ENCODE data around the gene SYNJ2.

The SYNJ2 gene

DNA sequence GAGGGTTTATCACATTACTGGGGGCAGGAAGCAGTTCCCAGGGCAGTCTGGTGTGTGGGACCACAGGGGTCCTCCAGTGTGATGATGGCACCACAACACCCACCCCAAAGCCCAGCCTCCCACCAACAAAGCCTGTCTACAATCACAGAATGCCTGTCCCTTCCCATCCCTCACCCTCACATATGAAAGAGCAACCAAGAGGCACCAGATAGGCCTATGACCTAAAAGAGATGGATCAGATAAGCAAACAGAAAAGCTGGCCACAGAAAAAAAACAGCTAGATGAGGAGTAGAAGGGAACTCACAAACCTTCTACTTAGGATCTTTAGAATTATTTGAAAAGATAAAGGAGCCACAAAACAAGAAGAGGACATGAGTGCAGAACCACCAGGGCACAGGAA, 132.1 kb downstream of the SYNJ2 start:
- no peak overlapping the region for H3K4me3 ChIP-seq (ENCODE audit: low read length)
- no peak overlapping the region for H3K27ac ChIP-seq (ENCODE audit: low read length)
- no peak for DNase-seq (ENCODE audit: low read depth, low spot score)
- no peaks in the 10 kb centered on the region for H3K9me3 ChIP-seq (ENCODE audit: control insufficient read depth, insufficient read depth, low read length)
- H3K27me3 ChIP-seq (ENCODE audit: control insufficient read depth, insufficient read depth, low read length), result no peaks in the 10 kb centered on the region
- H3K4me1 ChIP-seq (ENCODE audit: control insufficient read depth, insufficient read depth, low read length), result no peaks in the 10 kb centered on the region
- H3K36me3 ChIP-seq (ENCODE audit: control insufficient read depth, insufficient read depth, low read length), result no peaks in the 10 kb centered on the region

DNA sequence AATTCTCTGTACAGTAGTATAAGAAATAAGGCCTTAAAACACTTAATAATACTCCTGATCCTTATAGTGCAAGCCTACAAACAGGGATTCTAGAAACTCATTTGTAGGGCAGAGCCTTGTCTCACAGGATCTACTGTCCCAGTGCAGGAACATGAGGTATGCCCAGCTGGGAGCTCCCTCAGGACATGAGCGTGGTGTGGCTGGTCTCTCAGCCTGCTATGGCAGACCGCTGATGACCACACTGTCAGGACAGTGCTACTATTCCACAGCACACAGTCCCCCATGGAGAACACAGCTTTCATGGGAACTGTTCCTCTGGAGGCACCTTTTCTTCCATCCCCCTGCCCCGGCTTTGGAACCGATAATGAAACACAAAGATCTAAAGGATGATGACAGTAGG, 133.4 kb downstream of the SYNJ2 start:
- no peaks in the 10 kb centered on the region for H3K27me3 ChIP-seq (ENCODE audit: control insufficient read depth, insufficient read depth, low read length)
- H3K4me3 ChIP-seq (ENCODE audit: low read length), result no peak overlapping the region
- no peak overlapping the region for H3K27ac ChIP-seq (ENCODE audit: low read length)
- DNase-seq (ENCODE audit: low read depth, low spot score), result no peak
- H3K4me1 ChIP-seq (ENCODE audit: control insufficient read depth, insufficient read depth, low read length), result no peaks in the 10 kb centered on the region
- no peaks in the 10 kb centered on the region for H3K36me3 ChIP-seq (ENCODE audit: control insufficient read depth, insufficient read depth, low read length)
- no peaks in the 10 kb centered on the region for H3K9me3 ChIP-seq (ENCODE audit: control insufficient read depth, insufficient read depth, low read length)
- WGBS (ENCODE audit: insufficient coverage, insufficient read length), result no CpG with 5 or more reads among the region's 4 CpGs

- DNase-seq (ENCODE audit: low read depth, low spot score), result no peak
- Histone ChIP-seq H3K4me1 (ENCODE audit: control insufficient read depth, insufficient read depth, low read length) (no peaks in the 10 kb centered on the region), H3K27me3 (ENCODE audit: control insufficient read depth, insufficient read depth, low read length) (no peaks in the 10 kb centered on the region), H3K9me3 (ENCODE audit: control insufficient read depth, insufficient read depth, low read length) (no peaks in the 10 kb centered on the region), H3K27ac (ENCODE audit: low read length) (no peak overlapping the region), H3K36me3 (ENCODE audit: control insufficient read depth, insufficient read depth, low read length) (no peaks in the 10 kb centered on the region), H3K4me3 (ENCODE audit: low read length) (no peak overlapping the region)
- WGBS (ENCODE audit: insufficient coverage, insufficient read length), result no CpG with 5 or more reads among the region's 6 CpGs
Measured at GRCh38 chr6:158115508-158115907, 133.8 kb downstream of the SYNJ2 start.

DNA sequence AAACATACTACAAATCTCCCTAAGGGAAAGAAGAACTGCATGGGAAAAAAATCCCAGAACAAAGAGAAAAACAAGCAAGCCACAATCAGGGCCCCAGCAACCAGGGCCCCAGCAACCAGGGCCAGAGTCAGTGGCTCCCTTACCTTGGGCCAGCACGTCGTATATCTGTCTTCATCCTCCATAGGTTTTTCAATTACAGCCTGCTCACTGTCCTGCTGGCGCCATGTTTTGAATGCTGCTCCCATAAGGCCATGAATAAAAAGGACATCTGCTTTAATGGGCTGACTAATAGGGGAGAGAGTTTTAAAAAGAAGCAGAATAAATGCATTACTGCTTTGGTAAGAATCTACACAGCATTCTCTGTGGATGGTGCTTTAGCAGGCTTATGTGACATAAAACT, 137.2 kb downstream of the SYNJ2 start:
- Histone ChIP-seq H3K27ac (ENCODE audit: low read length) (no peak overlapping the region), H3K36me3 (ENCODE audit: control insufficient read depth, insufficient read depth, low read length) (no peaks in the 10 kb centered on the region), H3K4me1 (ENCODE audit: control insufficient read depth, insufficient read depth, low read length) (no peaks in the 10 kb centered on the region), H3K9me3 (ENCODE audit: control insufficient read depth, insufficient read depth, low read length) (no peaks in the 10 kb centered on the region), H3K27me3 (ENCODE audit: control insufficient read depth, insufficient read depth, low read length) (no peaks in the 10 kb centered on the region), H3K4me3 (ENCODE audit: low read length) (no peak overlapping the region)
- DNase-seq (ENCODE audit: low read depth, low spot score), result no peak
- no CpG with 5 or more reads among the region's 3 CpGs for WGBS (ENCODE audit: insufficient coverage, insufficient read length)

DNA sequence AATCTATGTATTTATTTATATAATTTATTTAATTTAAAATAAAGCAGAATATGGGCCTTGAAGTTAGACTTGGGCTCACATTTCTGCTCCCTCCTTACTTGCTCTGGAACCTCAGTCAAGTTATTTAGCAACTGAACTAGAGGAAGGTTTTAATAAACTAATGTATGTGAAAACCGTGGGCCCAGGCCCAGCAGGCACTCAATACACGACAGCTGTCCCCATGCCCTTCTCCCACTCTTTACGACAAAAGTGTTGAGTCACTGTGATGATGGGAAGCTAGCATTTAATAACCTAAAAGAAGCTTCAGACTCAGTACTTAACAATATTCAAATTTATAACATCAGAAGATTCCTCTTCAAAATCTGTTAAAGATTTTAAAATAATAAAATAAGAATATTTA, 139.7 kb downstream of the SYNJ2 start:
- H3K27me3 ChIP-seq (ENCODE audit: control insufficient read depth, insufficient read depth, low read length), result no peaks in the 10 kb centered on the region
- H3K4me1 ChIP-seq (ENCODE audit: control insufficient read depth, insufficient read depth, low read length), result no peaks in the 10 kb centered on the region
- no peaks in the 10 kb centered on the region for H3K9me3 ChIP-seq (ENCODE audit: control insufficient read depth, insufficient read depth, low read length)
- no peaks in the 10 kb centered on the region for H3K36me3 ChIP-seq (ENCODE audit: control insufficient read depth, insufficient read depth, low read length)
- H3K4me3 ChIP-seq (ENCODE audit: low read length), result no peak overlapping the region
- no peak for DNase-seq (ENCODE audit: low read depth, low spot score)
- WGBS (ENCODE audit: insufficient coverage, insufficient read length), result no CpG with 5 or more reads among the region's 3 CpGs
- no peak overlapping the region for H3K27ac ChIP-seq (ENCODE audit: low read length)

DNA sequence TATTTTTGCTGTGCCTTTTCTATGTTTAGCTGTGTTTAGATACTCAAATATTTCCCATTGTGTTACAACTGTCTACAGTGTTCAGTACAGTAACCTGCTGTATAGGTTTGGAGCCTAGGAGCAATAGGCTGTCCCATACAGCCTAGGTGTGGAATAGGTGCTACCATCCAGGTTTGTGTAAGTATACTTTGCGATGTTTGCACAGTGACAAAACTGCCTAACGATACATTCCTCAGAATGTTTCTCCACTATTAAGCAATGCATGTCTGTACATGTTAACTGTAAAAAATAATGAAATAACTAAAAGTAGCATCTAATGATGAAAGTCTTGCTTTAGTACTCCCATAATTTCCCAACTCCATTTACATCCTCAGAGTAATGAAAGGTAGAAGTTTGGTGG, 140.4 kb downstream of the SYNJ2 start:
- Histone ChIP-seq H3K9me3 (ENCODE audit: control insufficient read depth, insufficient read depth, low read length) (no peaks in the 10 kb centered on the region), H3K36me3 (ENCODE audit: control insufficient read depth, insufficient read depth, low read length) (no peaks in the 10 kb centered on the region), H3K27ac (ENCODE audit: low read length) (no peak overlapping the region), H3K4me3 (ENCODE audit: low read length) (no peak overlapping the region), H3K4me1 (ENCODE audit: control insufficient read depth, insufficient read depth, low read length) (no peaks in the 10 kb centered on the region), H3K27me3 (ENCODE audit: control insufficient read depth, insufficient read depth, low read length) (no peaks in the 10 kb centered on the region)
- whole genome bisulfite sequencing (ENCODE audit: insufficient coverage, insufficient read length), result no CpG with 5 or more reads among the region's 2 CpGs
- no peak for DNase-seq (ENCODE audit: low read depth, low spot score)

DNA sequence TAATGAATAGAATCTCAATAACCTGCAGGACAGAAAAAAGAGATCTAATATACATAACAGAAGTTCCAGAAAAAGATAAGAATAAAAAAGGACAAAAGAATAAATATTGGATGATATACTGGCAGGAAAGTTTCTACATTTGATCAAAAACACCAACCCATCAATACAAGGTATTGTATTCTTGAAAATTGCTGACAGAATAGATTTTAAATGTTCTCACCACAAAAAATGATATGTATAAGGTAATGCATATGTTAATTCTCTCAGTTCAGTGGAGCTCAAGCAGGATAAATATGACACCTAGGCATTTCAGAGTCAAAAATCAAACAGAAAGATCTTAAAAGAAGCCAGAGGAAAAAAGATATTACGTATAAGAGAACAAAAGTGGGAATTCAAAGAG, 142.6 kb downstream of the SYNJ2 start:
- H3K4me1 ChIP-seq (ENCODE audit: control insufficient read depth, insufficient read depth, low read length), result no peaks in the 10 kb centered on the region
- no peak overlapping the region for H3K27ac ChIP-seq (ENCODE audit: low read length)
- H3K27me3 ChIP-seq (ENCODE audit: control insufficient read depth, insufficient read depth, low read length), result no peaks in the 10 kb centered on the region
- H3K4me3 ChIP-seq (ENCODE audit: low read length), result no peak overlapping the region
- WGBS (ENCODE audit: insufficient coverage, insufficient read length), result no CpG with 5 or more reads among the region's 1 CpG
- no peaks in the 10 kb centered on the region for H3K9me3 ChIP-seq (ENCODE audit: control insufficient read depth, insufficient read depth, low read length)
- H3K36me3 ChIP-seq (ENCODE audit: control insufficient read depth, insufficient read depth, low read length), result no peaks in the 10 kb centered on the region
- no peak for DNase-seq (ENCODE audit: low read depth, low spot score)

GRCh38 chr6:158125271-158125670, 143.6 kb downstream of the SYNJ2 start:
- Histone ChIP-seq H3K27ac (ENCODE audit: low read length) (no peak overlapping the region), H3K36me3 (ENCODE audit: control insufficient read depth, insufficient read depth, low read length) (no peaks in the 10 kb centered on the region), H3K27me3 (ENCODE audit: control insufficient read depth, insufficient read depth, low read length) (no peaks in the 10 kb centered on the region), H3K4me3 (ENCODE audit: low read length) (no peak overlapping the region), H3K4me1 (ENCODE audit: control insufficient read depth, insufficient read depth, low read length) (no peaks in the 10 kb centered on the region), H3K9me3 (ENCODE audit: control insufficient read depth, insufficient read depth, low read length) (no peaks in the 10 kb centered on the region)
- WGBS (ENCODE audit: insufficient coverage, insufficient read length), result no CpG with 5 or more reads among the region's 2 CpGs
- DNase-seq (ENCODE audit: low read depth, low spot score), result no peak

DNA sequence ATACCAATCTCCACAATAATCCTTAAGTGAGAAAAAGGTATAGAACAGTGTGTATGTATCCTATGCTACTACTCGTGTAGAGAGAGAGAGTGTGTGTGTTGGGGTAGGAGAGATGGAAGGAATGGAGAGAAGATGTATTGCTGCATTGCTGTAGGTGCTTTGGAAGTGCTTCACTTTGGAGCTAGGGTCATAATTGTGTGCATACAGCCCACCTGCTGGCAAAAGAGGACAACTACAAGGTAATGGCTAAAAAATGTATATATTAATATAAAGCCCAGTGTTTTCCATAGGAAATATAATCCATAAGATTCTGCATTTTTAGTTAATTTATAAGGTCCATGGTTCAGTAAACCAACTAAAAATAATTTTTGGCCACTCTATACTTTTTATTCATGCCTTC, 150.3 kb downstream of the SYNJ2 start:
- no peaks in the 10 kb centered on the region for H3K36me3 ChIP-seq (ENCODE audit: control insufficient read depth, insufficient read depth, low read length)
- no peaks in the 10 kb centered on the region for H3K27me3 ChIP-seq (ENCODE audit: control insufficient read depth, insufficient read depth, low read length)
- WGBS (ENCODE audit: insufficient coverage, insufficient read length), result 100% methylated on average over 1 of the region's 1 CpG
- H3K9me3 ChIP-seq (ENCODE audit: control insufficient read depth, insufficient read depth, low read length), result no peaks in the 10 kb centered on the region
- DNase-seq (ENCODE audit: low read depth, low spot score), result no peak
- no peak overlapping the region for H3K27ac ChIP-seq (ENCODE audit: low read length)
- H3K4me1 ChIP-seq (ENCODE audit: control insufficient read depth, insufficient read depth, low read length), result no peaks in the 10 kb centered on the region
- H3K4me3 ChIP-seq (ENCODE audit: low read length), result no peak overlapping the region

DNA sequence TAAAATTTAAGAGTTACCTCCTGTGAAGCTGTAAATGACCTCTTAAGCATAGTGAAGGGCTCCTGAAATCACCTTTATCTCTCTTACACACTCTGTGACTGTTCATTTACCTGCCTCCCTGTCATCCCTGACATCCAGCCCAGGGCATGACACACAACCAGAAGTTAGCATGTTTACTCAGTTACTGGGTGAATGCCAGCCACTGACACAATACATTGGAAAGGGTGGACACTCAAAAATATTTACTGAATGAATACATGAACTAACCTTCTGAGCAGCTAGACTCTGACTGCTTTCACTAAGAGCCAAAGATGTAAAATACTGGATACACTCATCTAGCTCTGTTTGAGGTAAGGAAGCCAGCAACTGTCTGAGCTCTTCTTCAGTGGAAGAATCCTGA, 161.1 kb downstream of the SYNJ2 start:
- no peaks in the 10 kb centered on the region for H3K4me1 ChIP-seq (ENCODE audit: control insufficient read depth, insufficient read depth, low read length)
- H3K27ac ChIP-seq (ENCODE audit: low read length), result no peak overlapping the region
- H3K36me3 ChIP-seq (ENCODE audit: control insufficient read depth, insufficient read depth, low read length), result no peaks in the 10 kb centered on the region
- DNase-seq (ENCODE audit: low read depth, low spot score), result no peak
- H3K4me3 ChIP-seq (ENCODE audit: low read length), result no peak overlapping the region
- H3K9me3 ChIP-seq (ENCODE audit: control insufficient read depth, insufficient read depth, low read length), result no peaks in the 10 kb centered on the region
- no peaks in the 10 kb centered on the region for H3K27me3 ChIP-seq (ENCODE audit: control insufficient read depth, insufficient read depth, low read length)

- Histone ChIP-seq H3K36me3 (ENCODE audit: control insufficient read depth, insufficient read depth, low read length) (no peaks in the 10 kb centered on the region), H3K4me1 (ENCODE audit: control insufficient read depth, insufficient read depth, low read length) (no peaks in the 10 kb centered on the region), H3K27ac (ENCODE audit: low read length) (no peak overlapping the region), H3K4me3 (ENCODE audit: low read length) (no peak overlapping the region), H3K9me3 (ENCODE audit: control insufficient read depth, insufficient read depth, low read length) (no peaks in the 10 kb centered on the region), H3K27me3 (ENCODE audit: control insufficient read depth, insufficient read depth, low read length) (no peaks in the 10 kb centered on the region)
- no CpG with 5 or more reads among the region's 1 CpG for WGBS (ENCODE audit: insufficient coverage, insufficient read length)
- DNase-seq (ENCODE audit: low read depth, low spot score), result no peak
Measured at GRCh38 chr6:158143700-158144099, 162.0 kb downstream of the SYNJ2 start.

Measured in iPS DF 6.9 (cell line).